GM12873 (cell line): ENCODE results near the gene PEX14.

Experiments
- TF ChIP-seq, protein P1 (sequence below): IDR thresholded peaks from 2 replicates; pipeline ENCODE4 v1.5.1; 2012; ENCODE audit warnings: low read depth, mild to moderate bottlenecking, moderate library complexity, low read length, control low read depth; ENCODE audit not compliant: insufficient read depth; ENCODE audit errors: missing control alignments

PEX14 gene

DNA sequence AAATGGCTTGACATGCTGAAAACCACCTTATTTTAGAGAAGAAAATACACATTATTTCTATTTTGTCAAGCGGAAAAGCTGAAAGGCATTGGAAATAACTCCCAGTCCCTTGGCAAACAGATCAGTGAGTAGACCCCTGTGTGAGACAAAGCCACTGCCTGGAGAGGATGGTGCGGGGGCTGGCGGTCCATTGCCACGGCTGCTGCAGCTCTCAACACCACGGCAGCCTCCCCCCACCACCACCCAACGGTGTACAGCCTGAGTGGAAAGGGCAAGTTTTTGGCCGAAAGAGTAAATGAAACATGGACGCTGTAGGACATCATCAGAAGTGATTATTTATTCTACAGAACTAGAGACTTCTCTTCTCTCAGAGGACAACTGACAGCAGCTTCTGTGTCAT is 84.6 kb downstream of the PEX14 start:
- TF ChIP-seq, protein P1, sequence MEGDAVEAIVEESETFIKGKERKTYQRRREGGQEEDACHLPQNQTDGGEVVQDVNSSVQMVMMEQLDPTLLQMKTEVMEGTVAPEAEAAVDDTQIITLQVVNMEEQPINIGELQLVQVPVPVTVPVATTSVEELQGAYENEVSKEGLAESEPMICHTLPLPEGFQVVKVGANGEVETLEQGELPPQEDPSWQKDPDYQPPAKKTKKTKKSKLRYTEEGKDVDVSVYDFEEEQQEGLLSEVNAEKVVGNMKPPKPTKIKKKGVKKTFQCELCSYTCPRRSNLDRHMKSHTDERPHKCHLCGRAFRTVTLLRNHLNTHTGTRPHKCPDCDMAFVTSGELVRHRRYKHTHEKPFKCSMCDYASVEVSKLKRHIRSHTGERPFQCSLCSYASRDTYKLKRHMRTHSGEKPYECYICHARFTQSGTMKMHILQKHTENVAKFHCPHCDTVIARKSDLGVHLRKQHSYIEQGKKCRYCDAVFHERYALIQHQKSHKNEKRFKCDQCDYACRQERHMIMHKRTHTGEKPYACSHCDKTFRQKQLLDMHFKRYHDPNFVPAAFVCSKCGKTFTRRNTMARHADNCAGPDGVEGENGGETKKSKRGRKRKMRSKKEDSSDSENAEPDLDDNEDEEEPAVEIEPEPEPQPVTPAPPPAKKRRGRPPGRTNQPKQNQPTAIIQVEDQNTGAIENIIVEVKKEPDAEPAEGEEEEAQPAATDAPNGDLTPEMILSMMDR = no peak

GRCh38 chr1:10561497-10561896 is 86.7 kb downstream of the PEX14 start:
- TF ChIP-seq, protein P1 = no peak

DNA sequence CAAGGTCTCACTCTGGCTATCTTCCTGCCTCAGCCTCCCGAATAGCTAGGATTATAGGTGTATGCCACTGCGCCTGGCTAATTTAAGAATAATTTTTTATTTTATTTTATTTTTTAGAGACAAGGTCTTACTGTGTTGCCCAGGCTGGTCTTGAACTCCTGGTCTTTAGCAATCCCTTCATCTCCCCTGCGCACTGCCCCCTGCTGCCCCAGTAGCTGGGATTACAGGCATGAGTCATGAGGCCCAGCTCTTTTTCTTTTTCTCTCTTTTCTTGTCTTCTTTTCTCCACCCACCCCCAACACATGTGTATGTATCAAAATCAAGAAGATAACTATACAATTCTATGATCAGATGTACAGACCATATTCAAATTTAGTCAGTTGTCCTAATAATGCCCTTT is 87.2 kb downstream of the PEX14 start:
- TF ChIP-seq, protein P1 = no peak

GRCh38 chr1:10564063-10564462 is 89.3 kb downstream of the PEX14 start:
- TF ChIP-seq, protein P1 = no peak

GRCh38 chr1:10569531-10569930 is 94.8 kb downstream of the PEX14 start:
- TF ChIP-seq, protein P1 = no peak

- TF ChIP-seq, protein P1 = no peak
These were observed 100.9 kb downstream of the PEX14 start for GRCh38 chr1:10575616-10576015.

DNA sequence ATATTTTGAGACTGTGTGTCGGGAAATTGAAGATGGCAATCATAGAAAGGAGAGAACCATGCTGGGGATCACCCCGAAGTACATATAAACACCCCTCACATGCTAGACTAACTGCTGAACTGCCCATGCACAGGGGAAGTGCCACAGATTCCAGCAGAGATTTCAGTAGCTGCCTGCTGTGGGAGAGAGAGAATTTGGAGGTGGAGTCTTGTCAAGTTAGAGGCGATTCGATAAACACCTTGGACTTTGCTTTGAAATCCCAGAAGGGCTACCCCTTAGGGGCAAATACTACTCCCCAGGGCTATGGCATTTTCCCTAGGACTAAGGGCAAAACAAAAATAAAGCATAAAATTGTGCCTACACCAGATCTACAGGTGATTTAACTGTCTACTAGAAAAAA is 103.3 kb downstream of the PEX14 start:
- TF ChIP-seq, protein P1 = no peak
